Stimulated activated CD4-positive, alpha-beta T cell treated with anti-CD3 and anti-CD28 coated beads, Interleukin-12 subunit alpha, Interleukin-12 subunit beta, amount 100 ng/mL, for 48 hours (primary cell): ENCODE measurements around the gene NAALADL1.

Experiments
- DNase-seq, 3 donors: peaks; one replicate each; pipeline ENCODE4 v3.0.0-alpha.2; 2020; ENCODE audit warnings: low read depth in 2 of 3, low spot score in 1 of 3

The NAALADL1 gene, protein sequence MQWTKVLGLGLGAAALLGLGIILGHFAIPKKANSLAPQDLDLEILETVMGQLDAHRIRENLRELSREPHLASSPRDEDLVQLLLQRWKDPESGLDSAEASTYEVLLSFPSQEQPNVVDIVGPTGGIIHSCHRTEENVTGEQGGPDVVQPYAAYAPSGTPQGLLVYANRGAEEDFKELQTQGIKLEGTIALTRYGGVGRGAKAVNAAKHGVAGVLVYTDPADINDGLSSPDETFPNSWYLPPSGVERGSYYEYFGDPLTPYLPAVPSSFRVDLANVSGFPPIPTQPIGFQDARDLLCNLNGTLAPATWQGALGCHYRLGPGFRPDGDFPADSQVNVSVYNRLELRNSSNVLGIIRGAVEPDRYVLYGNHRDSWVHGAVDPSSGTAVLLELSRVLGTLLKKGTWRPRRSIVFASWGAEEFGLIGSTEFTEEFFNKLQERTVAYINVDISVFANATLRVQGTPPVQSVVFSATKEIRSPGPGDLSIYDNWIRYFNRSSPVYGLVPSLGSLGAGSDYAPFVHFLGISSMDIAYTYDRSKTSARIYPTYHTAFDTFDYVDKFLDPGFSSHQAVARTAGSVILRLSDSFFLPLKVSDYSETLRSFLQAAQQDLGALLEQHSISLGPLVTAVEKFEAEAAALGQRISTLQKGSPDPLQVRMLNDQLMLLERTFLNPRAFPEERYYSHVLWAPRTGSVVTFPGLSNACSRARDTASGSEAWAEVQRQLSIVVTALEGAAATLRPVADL

DNA sequence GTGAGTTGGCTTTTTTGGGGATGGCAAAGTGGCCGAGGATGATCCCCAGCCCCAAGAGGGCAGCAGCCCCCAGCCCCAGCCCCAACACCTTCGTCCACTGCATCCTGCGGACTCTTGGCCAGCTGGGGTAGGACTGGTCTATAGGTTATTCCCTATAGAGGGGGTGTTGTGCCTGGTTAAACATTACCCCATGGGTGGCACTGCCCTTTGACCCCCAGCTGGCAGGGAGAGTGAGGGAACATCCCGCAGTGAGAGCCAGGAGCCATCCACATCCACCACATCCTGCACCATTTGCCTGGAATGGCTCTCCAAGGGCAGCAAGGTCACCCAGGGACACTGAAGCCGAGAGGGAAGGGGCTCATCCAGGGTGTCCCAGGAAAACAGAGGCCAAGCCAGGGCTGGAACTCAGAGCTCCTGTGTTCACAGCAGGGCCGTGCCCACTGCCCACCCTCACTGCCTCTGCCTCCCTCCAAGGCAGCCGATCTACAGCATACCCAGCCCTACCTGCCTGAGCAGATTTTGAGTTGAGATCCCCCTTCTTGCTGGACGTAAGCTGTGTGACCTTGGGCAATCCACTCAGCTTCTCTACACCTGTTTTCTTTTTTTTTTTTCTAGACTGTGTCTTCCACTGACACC is at the start of gene NAALADL1:
TSS of gene NAALADL1 (minus strand) at position 135 of the 636 bp plus-strand sequence. CDS start at position 103, 32 bp downstream.
- DNase-seq = no peak

DNA sequence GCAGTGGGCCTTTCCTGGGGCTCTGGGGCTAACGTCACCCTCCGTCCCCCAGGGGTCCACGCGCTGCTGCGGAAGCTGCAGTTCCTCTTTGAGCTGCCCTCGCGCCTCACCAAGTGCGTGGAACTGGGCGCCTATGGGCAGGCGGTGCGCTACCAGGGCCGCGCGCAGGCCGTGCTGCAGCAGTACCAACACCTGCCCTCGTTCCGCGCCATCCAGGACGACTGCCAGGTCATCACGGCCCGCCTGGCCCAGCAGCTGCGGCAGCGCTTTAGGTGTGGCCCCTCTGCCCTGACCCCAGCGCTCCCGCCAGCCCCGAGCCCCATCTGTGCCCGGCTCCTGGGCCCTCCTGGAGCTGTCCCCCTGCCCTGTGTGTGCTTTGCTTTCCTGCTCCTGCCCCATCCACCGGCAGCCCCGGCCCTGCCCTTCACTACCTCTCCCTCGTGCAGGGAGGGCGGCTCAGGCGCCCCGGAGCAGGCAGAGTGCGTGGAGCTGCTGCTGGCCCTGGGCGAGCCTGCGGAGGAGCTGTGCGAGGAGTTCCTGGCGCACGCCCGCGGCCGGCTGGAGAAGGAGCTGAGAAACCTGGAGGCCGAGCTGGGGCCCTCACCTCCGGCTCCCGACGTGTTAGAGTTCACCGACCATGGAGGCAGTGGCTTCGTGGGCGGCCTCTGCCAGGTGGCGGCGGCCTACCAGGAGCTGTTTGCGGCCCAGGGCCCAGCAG is 49.6 kb upstream of the NAALADL1 start:
- DNase-seq = no peak

DNA sequence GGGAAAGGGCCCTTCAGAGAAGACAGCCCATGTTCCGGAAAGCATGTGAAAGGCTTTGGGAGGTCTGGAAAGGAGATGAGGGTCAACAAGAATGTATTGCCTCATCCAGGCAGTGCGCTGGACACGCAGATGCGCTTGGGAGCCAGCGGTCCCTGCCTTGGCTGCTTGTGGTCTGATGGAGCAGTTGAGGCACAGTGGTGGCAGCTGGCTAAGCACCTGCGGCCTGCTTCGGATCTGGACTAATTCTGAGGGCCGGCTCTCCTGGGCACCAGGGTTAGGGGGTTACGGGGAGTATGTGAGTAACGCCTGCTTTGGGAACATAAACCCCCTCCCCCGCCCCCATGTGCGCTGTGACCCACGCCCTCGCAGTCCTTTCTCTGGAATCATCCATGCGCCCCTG is 48.7 kb upstream of the NAALADL1 start:
- DNase-seq = no peak

DNA sequence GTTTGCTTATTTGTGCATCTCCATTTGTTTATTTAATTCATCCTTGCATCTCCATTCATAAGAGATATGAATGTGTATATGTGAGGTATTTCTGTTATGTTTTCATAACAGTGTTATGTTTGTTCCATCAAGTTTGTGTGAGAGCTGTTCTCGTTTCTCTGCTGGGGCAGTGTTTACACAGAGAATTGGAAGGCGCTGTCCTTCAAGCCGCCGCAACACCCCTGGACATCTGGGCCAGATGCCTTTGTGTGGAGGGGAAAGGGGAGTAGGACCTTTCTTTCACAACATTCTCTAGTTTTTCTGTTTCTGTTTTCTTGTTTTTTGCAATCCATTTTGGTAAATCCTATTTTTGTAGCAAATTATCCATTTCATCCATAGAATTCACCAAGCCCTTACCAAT is 46.3 kb upstream of the NAALADL1 start:
- DNase-seq = no peak

DNA sequence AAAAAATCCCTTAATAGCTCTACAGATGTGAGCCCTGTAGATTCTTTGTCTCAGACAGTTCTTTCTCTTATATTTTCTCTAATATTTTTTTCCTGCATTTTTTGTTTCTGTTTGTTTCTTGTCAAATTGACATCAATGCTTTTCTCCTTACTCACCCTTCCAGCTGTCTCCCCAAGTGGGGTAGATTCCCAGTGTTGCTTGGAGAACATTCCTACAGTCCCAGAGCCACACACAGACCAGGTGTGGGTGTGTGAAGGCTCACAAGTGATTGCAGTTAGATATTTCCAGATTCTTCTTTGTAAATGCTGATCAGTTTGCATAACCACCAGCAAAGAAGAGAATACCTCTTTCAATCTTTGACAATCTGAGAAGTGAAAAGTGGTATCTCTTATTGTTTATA is 45.1 kb upstream of the NAALADL1 start:
- DNase-seq = no peak

DNA sequence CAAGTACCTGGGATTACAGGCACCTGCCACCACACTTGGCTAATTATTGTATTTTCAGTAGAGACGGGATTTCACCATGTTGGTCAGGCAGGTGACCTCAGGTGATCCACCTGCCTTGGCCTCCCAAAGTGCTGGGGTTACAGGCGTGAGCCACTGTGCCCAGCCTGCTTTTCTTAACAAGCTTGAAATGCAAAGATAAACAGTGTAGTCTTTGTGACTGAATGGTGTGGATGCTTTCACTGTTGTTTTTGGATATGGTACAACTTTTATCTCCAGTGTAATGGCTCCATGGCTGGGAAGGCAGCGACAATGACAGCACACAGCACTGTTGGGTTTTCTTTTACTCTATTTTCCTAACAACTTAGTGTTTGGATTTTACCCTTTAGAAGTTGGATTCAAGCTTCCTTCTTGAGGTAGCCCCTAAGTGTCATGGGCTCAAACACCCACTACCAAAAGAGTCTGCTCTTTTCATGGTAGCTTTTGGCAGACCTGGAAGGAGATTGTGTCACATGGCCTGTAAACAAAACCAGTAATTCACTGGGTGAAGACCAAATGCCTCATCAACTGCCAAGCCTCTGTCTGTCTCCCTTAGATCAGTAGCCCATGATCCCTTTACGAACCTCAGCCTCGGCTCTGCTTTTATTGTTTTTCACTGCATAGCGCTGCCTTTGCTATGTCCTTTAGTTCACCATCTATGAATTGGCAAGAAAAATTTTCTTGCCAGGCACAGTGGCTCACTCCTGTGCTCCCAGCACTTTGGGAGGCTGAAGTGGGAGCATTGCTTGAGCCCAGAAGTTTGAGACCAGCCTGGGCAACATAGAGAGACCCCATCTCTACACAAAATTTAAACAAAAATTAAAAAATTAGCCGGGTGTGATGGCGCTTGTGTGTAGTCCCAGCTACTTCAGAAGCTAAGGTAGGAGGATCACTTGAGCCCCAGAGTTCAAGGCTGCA is 44.1 kb upstream of the NAALADL1 start:
- no peak for DNase-seq

DNA sequence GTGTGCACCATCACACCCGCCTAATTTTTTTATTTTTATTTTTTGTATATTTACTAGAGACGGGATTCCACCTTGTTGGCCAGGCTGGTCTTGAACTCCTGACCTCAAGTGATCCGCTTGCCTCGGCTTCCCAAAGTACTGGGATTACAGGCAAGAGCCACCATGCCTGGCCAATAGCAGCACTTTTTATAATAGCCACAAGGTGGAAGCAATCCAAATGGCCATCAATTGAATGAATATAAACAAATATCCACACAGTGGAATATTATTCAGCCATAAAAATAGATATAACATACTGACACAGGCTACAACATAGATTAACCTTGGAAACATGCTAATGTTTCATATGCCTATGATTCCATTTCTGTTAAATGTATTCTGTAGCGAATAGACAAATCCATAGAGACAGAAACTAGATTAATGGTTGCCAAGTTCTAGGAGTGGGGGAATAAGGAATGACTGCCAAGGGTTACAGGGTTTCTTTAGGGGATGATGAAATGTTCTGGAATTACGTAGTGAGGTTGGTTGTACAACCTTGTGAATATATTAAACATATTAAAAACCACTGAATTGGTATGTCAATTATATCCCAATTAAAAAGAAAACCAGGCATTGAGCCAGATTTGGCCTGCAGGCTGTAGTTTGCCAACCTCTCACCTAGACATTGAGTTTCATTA is 42.5 kb upstream of the NAALADL1 start:
- no peak for DNase-seq

DNA sequence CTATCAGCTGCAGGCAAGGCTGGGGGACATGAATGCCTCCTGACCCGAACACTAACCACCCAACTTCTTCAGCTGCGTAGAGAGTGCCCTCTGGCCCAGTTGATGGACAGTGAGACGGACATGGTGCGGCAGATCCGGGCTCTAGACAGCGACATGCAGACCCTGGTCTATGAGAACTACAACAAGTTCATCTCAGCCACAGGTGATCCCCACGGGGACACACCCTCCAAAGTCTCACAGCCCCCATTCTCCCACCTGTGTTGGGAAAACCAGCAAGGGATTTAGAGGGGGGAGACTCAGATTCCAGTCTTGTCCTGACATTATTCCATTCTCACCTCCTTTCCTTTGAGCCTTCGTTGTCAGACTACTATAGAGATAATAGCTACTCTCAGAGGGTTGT is 38.6 kb upstream of the NAALADL1 start:
- no peak for DNase-seq

DNA sequence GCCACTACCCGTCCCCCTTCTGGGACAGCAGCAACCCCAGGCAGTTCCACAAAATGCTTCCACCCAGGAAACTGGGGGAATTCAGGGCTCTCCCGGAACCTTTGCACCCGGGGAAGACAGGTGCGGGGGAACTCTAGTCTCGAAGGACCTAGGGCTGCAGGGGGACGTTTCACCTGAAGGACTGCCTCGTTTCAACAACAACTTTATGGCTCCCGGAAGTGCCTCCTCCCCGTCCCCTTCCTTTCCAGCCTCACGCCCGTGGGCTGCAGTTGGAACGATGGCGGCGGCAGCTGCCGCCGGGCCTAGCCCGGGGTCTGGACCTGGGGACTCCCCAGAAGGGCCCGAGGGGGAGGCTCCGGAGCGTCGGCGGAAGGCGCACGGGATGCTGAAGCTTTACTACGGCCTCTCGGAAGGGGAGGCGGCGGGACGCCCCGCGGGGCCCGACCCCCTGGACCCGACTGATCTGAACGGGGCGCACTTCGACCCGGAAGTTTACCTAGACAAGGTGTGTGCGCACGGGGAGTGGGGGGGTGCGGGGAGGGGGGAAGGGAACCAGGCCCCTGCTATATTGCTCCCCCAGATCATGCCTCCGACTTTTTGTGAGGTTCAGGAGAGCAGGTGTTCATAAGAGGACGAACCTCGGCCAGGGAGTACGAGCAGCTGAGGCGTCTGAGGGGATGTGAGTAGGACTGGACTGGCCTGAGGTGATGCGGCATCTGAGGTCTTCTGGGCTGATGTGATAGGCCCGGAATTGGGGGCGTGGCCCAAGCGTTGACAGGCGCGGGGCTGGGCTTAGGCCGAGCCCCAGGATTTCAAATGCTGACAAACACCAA is 37.8 kb upstream of the NAALADL1 start, which contains the start of gene VPS51:
TSS of gene VPS51 (plus strand) at position 241 of the 833 bp plus-strand sequence. CDS start at position 278, 37 bp downstream.
- peak; percentile 76 to 85 (median 77) for DNase-seq

DNA sequence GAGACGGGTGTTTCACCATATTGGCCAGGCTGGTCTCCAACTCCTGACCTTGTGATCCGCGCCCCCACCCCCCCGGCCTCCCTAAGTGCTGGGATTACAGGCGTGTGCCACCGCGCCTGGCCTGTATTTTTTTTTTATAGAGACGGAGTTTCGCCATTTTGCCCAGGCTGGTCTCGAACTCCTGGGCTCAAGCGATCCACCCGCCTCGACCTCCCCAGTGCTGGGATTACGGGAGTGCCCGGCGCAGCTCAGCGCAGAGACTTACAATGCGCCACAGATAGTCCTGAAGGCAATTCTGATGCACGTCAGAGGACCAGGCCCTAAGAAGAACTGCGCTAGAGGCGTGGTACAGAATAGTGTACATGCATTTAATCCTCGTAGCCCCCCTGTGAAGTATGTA is 37.1 kb upstream of the NAALADL1 start:
- no peak for DNase-seq

DNA sequence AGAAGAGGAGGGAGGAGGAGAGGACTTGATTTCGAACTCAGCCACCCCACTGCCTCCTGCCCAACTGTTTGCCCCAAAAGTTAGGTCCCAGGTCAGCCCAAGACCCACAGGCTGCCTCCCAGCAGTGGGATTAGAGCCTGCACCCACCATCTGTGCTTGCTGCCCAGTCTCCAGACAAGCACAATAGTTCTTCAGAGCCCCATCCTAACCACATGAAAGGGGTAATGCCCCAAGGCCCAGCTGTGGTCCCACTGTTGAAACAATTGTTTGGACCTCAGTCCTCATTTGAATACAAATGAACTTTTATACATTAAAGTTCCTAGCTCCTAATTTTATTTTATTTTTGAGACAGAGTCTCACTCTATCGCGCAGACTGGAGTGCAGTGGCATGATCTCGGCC is 32.3 kb upstream of the NAALADL1 start:
- DNase-seq = no peak

DNA sequence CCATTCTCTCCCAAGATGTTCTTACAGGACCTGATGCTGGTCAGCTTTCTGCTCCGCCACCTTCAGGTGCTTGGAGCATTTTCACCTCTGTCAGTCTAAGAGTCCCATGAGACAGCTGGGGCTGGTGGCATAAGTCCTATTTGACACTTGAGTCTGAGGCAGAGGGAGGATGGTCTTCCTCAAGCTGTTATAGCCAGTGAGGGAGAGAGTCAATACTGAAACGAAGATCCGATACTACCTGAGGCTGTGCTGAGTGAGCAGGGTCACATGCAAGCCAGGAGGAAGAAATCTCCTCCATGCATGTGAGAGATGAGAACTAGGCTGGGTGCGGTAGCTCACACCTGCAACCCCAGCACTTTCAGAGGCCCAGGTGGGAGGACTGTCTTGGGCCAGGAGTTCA is 31.3 kb upstream of the NAALADL1 start:
- no peak for DNase-seq

DNA sequence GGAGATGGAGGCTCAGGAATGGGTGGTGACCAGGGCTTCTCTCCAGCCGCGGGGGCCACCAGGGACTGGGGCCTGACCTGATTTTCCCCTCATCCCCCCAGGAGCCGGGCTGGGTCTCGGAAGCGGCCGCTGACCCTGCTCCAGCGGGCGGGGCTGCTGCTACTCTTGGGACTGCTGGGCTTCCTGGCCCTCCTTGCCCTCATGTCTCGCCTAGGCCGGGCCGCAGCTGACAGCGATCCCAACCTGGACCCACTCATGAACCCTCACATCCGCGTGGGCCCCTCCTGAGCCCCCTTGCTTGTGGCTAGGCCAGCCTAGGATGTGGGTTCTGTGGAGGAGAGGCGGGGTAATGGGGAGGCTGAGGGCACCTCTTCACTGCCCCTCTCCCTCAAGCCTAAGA is 29.5 kb upstream of the NAALADL1 start:
- DNase-seq = no peak

DNA sequence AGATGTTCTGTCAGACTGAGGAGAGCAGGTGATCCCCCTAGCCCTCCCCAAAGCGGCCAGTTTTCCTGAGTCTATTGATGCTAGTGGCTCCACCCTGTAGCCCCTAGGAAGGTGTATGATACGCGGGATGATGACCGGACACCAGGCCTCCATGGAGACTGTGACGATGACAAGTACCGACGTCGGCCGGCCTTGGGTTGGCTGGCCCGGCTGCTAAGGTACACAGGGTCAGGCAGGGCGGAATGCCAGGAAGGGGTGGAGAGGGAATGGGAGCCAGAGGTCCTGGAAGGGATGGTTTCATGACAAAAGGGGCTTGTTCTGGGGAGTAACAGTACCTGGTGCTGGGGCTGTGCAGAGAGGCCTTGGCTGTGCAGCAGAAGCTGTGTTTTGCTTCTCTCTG is 28.9 kb upstream of the NAALADL1 start:
- no peak for DNase-seq

DNA sequence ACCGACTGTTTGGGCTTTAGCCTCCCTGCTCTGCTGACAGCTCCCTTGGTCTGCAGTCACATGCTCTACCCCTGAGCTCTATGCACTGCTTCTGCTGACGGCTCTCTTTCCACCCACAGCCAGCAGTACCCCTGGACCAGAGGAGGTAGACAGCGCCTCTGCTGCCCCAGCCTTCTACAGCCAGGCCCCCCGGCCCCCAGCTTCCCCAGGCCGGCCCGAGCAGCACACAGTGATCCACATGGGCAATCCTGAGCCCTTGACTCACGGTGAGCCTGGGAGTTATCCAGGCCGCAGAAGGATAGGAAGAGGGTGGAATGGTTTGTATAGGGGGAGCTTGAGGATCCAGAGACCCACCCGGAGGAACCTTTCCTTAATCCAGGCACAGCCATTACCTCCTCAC is 28.5 kb upstream of the NAALADL1 start:
- DNase-seq = no peak

DNA sequence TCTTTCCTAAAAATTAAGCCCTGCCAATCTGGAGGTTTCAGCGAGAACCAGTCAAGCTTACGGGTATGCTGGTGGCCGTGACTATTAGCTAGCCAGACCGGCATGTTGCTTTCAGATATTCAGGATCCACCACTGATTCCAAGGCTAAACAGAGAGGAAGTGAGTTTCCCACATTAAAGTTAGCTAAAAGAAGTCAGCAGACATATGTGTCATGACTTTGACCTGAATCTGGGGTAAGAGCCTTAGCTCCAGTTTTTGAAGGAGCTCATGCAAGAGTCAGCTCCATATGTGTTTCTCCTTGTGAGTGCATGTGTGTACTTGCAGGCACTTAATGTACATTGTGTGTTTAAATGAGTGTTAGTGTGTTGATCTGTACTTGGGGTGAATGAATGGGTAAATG is 27.1 kb upstream of the NAALADL1 start:
- DNase-seq = no peak

DNA sequence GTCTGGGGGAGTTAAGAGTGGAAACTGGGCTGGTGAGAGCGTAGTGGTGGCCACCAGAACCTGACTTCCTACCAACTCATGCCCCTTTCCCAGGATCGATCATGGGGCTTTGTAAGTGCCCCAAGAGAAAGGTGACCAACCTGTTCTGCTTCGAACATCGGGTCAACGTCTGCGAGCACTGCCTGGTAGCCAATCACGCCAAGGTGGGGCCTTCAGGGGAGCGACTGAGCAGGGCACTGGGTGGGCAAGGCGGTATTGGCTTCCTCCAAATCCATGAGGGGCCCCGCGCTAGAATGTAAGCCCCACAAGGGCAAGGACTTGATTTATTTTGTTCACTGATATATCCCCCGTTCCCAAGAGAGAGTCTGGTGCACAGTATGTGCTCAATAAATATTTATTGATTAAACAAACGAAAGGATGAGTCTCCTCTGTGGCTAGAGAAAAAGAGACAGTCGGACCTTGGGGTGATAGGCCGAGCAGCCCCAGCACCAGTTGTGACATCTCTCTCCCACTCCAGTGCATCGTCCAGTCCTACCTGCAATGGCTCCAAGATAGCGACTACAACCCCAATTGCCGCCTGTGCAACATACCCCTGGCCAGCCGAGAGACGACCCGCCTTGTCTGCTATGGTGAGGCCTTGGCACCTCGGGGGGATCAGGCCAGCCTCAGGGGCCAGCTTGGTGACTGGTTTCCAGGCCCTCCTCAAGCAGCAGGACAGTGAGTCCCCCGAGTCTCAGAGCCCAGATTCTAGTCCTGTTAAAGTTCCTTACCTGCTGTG is 26.4 kb upstream of the NAALADL1 start:
- DNase-seq = no peak
